Testis (tissue), 3 donors: ENCODE data around the gene IFFO2. TPM values are rescaled to one million over a fixed set of nuclear protein-coding genes. Genes with fewer than 3 reads are reported as not detected.

ENCODE experiments used
- DNase-seq: peaks from one replicate; pipeline ENCODE4 v3.0.0-alpha.2; 2019
- H3K27ac ChIP-seq, 2 donors: fragments of 200-600 bp; sonication (generic); one replicate each; pipeline ENCODE4 v1.5.1; 2019
- H3K27me3 ChIP-seq: fragments of 200-600 bp; sonication (generic); one replicate; pipeline ENCODE4 v1.5.1; 2019
- H3K36me3 ChIP-seq: fragments of 200-600 bp; sonication (generic); one replicate; pipeline ENCODE4 v1.5.1; 2017; ENCODE audit warnings: low read depth; ENCODE audit errors: missing control alignments
- H3K4me1 ChIP-seq: fragments of 200-600 bp; sonication (generic); one replicate; pipeline ENCODE4 v1.5.1; 2019
- H3K4me3 ChIP-seq, 2 donors: fragments of 200-600 bp; sonication (generic); one replicate each; pipeline ENCODE4 v1.5.1; 2017 to 2019
- H3K9me3 ChIP-seq: fragments of 200-600 bp; sonication (generic); one replicate; pipeline ENCODE4 v1.5.1; 2017
- POLR2A ChIP-seq: fragments of 450-650 bp; IDR thresholded peaks from one replicate; pipeline ENCODE4 v1.6.1; 2017; ENCODE audit warnings: antibody characterized with exemption, mild to moderate bottlenecking, moderate library complexity
- WGBS, 2 donors: methylation state at CpG; one replicate each; pipeline ENCODE4 v1.1.5; 2018; 5-methylcytosine and 5-hydroxymethylcytosine counted together
- intact Hi-C: fragments of 100-400 bp; cut with DNase I; formaldehyde crosslinking; loops from one replicate; pipeline ENCODE4 v1.15.1; 2023; ENCODE audit warnings: low total_unique reads
- polyA plus RNA-seq: library from polyadenylated mRNA; stranded (reverse); fragments of 350-450 nt; fragmentation: Illumina TruSeq; extraction: RNeasy Lipid Tissue Mini Kit (QIAGEN cat#74804); gene quantifications from one replicate; pipeline ENCODE4 v1.2.3, GENCODE V29; 2014; ENCODE audit warnings: low read depth, low replicate concordance; ENCODE audit not compliant: insufficient read depth
- total RNA-seq, 2 donors: library from RNA; depleted of rRNA; stranded (reverse); fragments of >200 nt; gene quantifications; one replicate each; pipeline ENCODE4 v1.2.3, GENCODE V29; 2016
- TF ChIP-seq, protein P1 (sequence below), 3 experiments: fragments of 450-650 bp in 2 of 3; fragments of 200-600 bp in 1 of 3; sonication (generic) in 1 of 3; IDR thresholded peaks; one replicate each; pipeline ENCODE4 v1.5.1; 2016 to 2019; ENCODE audit warnings: antibody characterized with exemption in 3 of 3, mild to moderate bottlenecking in 2 of 3, moderate library complexity in 1 of 3

IFFO2 gene
- total and polyA plus RNA-seq, 3 donors from 2014 or later = 5.0 to 8.5 (median 5.6) TPM

DNA sequence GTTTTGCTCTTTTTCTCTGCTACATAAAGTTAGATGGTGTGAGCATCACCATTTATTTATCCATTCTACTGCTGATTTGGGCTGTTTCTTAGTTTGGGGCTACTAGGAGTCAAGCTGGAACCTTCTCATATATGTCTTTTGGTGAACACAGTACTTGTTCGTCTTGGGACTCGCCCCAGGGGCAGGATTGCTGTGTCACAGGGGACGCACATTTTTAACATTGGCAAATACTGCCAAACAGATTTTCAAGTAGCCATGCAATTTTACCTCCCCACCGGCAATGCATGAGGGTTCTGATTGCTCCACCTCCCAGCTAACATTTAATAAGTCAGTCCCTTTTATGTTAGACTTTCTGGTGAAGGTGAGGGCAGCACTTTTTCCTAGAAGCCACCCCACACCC is 7.5 kb upstream of the IFFO2 start:
- Histone ChIP-seq H3K4me3 (no peak overlapping the region), H3K27me3 (no peaks in the 10 kb centered on the region), H3K4me1 (no peaks in the 10 kb centered on the region), H3K36me3 (no peaks in the 10 kb centered on the region), H3K9me3 (no peaks in the 10 kb centered on the region), H3K27ac (no peak overlapping the region)
- 91 to 97% methylated on average over 4 of the region's 4 CpGs for WGBS, 2 donors
- intact Hi-C loops = no loop called here
- no peak for TF ChIP-seq POLR2A
- TF ChIP-seq, protein P1, sequence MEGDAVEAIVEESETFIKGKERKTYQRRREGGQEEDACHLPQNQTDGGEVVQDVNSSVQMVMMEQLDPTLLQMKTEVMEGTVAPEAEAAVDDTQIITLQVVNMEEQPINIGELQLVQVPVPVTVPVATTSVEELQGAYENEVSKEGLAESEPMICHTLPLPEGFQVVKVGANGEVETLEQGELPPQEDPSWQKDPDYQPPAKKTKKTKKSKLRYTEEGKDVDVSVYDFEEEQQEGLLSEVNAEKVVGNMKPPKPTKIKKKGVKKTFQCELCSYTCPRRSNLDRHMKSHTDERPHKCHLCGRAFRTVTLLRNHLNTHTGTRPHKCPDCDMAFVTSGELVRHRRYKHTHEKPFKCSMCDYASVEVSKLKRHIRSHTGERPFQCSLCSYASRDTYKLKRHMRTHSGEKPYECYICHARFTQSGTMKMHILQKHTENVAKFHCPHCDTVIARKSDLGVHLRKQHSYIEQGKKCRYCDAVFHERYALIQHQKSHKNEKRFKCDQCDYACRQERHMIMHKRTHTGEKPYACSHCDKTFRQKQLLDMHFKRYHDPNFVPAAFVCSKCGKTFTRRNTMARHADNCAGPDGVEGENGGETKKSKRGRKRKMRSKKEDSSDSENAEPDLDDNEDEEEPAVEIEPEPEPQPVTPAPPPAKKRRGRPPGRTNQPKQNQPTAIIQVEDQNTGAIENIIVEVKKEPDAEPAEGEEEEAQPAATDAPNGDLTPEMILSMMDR (IDR thresholded peaks at IDR 0.05) = no peak
- DNase-seq = no peak

DNA sequence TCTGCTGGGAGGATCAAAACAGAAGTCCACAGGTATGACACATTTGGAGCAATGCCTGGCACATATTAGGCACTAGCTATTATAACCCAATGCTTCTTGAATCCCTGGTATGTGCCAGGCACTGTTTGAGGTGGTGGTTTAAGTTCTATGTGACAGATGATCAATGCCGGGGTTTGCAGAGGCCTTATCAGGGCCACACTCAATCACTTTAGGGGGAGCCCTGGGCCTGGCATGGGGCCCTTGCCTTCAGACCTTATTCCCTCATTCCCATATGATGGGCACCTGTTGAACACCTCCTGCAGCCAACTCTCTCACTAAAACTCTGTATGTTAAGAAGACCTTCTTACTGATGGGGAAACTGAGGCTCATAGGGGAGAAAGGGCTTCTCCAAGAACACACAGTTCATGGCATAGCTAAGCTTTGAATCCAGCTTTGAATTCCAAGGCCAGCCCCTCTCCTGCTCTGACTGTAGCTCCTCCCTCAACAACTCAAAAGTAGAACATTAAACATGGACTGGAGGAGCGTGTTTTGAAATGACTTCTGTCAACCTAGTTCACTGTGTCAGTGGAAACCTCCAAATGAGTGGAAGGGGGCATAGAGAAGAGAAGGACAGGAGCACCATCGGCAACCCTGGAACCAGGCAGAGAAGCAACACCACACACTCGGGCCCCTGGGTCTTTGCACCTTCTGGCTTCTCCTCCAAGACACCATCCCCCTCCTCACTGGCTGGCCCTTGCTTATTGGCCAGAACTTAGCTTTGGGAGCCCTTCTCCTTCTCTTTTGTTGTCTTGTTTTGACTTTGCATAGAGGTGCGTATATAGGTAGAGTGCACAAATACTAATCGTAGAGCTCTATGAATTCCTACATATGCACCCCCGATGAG is 6.6 kb upstream of the IFFO2 start:
- Histone ChIP-seq H3K4me1 (no peaks in the 10 kb centered on the region), H3K27ac (no peak overlapping the region), H3K4me3 (no peak overlapping the region), H3K27me3 (no peaks in the 10 kb centered on the region), H3K36me3 (no peaks in the 10 kb centered on the region), H3K9me3 (no peaks in the 10 kb centered on the region)
- intact Hi-C loops = no loop called here
- 86 to 91% methylated on average over 7 of the region's 7 CpGs for WGBS, 2 donors
- no peak for DNase-seq
- TF ChIP-seq, protein P1 (IDR thresholded peaks at IDR 0.05) = no peak
- TF ChIP-seq POLR2A = no peak

DNA sequence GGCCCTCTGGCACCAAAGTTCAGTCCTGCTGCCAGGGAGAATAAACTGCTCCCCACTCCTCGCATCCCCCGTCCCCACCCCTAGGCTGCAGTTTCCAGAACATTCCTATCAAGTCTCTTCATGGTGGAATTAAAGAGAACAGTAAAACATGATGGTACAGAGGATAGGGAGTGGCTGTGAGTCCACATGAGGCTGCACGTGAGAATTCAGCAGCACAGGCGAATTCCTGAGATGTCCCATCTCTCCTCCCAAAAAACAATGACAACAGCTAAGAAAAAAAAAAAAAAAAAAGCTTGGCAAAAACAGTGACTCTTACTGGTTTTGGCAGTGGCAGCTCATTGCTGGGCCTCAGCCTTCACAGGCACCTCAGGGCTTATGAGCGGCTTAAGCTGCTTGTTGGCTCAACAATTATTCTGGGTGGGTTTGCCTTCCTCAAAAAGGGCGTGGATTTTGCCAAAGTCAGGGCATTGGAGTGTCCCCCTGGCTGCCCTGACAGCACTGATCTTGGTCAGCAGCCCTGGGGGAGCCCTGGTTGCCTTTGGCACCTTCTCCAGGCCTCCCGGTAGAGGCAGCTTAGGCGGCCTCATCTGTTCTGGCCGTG is 5.7 kb upstream of the IFFO2 start:
- peak; percentile 30 for DNase-seq
- 70 to 81% methylated on average over 9 of the region's 9 CpGs for WGBS, 2 donors
- Histone ChIP-seq H3K4me1 (peaks cover 3% of the 10 kb centered on the region), H3K9me3 (no peaks in the 10 kb centered on the region), H3K4me3 (no peak overlapping the region), H3K27ac (no peak overlapping the region), H3K27me3 (no peaks in the 10 kb centered on the region), H3K36me3 (no peaks in the 10 kb centered on the region)
- TF ChIP-seq POLR2A = no peak
- TF ChIP-seq, protein P1 (IDR thresholded peaks at IDR 0.05) = no peak
- intact Hi-C loops = no loop called here

DNA sequence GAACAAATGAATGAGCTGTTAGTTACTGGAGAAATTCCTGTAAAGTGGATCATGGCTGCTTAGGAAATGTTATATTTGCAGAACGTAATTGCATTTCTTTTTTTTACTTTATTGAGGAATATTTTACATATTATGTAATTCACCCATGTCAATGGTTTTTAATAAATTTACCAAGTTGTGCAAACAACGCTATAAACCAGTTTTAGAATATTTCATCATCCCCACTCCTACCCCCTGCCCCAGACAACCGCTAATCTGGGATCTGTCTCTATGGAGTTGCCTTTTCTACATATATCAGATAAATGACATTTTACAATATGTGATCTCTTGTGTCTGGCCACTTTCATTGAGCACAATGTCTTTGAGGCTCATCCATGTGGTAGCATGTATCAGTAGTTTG is 4.3 kb upstream of the IFFO2 start:
- 83 to 93% methylated on average over 3 of the region's 3 CpGs for WGBS, 2 donors
- Histone ChIP-seq H3K36me3 (no peaks in the 10 kb centered on the region), H3K4me3 (no peak overlapping the region), H3K27ac (no peak overlapping the region), H3K4me1 (peaks cover 7% of the 10 kb centered on the region), H3K9me3 (no peaks in the 10 kb centered on the region), H3K27me3 (no peaks in the 10 kb centered on the region)
- intact Hi-C loops = no loop called here
- no peak for DNase-seq
- TF ChIP-seq, protein P1 (IDR thresholded peaks at IDR 0.05) = no peak
- TF ChIP-seq POLR2A = no peak
